ENCODE measurements around the gene SOCS7. TPM values are rescaled to one million over a fixed set of nuclear protein-coding genes. Genes with fewer than 3 reads are reported as not detected.
"Not testable (repeated sequence)": the region's sequence is repeated elsewhere in the genome, so short reads cannot be mapped to it uniquely, and the experiment has no call there.

Gene SOCS7
- total RNA-seq, 4 donors from 2014 or later: 5.9 to 21.8 (median 15.0) TPM

- H3K4me1 ChIP-seq: peaks cover 0 to 24% (median 0%) of the 10 kb centered on the region in 3 donors
- no peaks in the 10 kb centered on the region for H3K27me3 ChIP-seq
- WGBS, 2 donors: 62 to 100% methylated on average over 1 to 3 of the region's 9 CpGs
- H3K4me3 ChIP-seq: no peak overlapping the region
- intact Hi-C loops (cut with DNase I): no loop called here
- no peaks in the 10 kb centered on the region for H3K9me3 ChIP-seq
- no peak for DNase-seq
- H3K36me3 ChIP-seq: no peaks in the 10 kb centered on the region
- no peak for TF ChIP-seq CTCF (IDR thresholded peaks at IDR 0.05)
- TF ChIP-seq POLR2A (IDR thresholded peaks at IDR 0.05): no peak
- H3K27ac ChIP-seq: no peak overlapping the region
Observed at GRCh38 chr17:38435795-38436194, 84.2 kb downstream of the SOCS7 start.

- intact Hi-C loops (cut with DNase I): no loop called here
- no peak overlapping the region for H3K27ac ChIP-seq
- TF ChIP-seq POLR2A (IDR thresholded peaks at IDR 0.05) (no peak), CTCF (IDR thresholded peaks at IDR 0.05) (no peak)
- H3K4me3 ChIP-seq: no peak overlapping the region
- no peak for DNase-seq
- peaks cover 0 to 24% (median 0%) of the 10 kb centered on the region in 3 donors for H3K4me1 ChIP-seq
- 0 to 74% methylated on average over 1 to 4 of the region's 11 CpGs for WGBS, 2 donors
- H3K9me3 ChIP-seq: no peaks in the 10 kb centered on the region
- H3K36me3 ChIP-seq: no peaks in the 10 kb centered on the region
- H3K27me3 ChIP-seq: no peaks in the 10 kb centered on the region
Observed at GRCh38 chr17:38436386-38436785, 84.7 kb downstream of the SOCS7 start.

- H3K9me3 ChIP-seq; DNase-seq; H3K27ac ChIP-seq; H3K36me3 ChIP-seq; H3K4me3 ChIP-seq; H3K27me3 ChIP-seq; intact Hi-C loops (cut with DNase I): not testable (repeated sequence)
- H3K4me1 ChIP-seq: peaks cover 0 to 31% (median 0%) of the 10 kb centered on the region in 3 donors
- 63% methylated on average over 1 of the region's 1 CpG; no CpG with 5 or more reads in 1 of the 2 donors for WGBS, 2 donors
Observed at GRCh38 chr17:38437313-38437712, 85.7 kb downstream of the SOCS7 start.

- 88 to 94% methylated on average over 5 of the region's 5 CpGs for WGBS, 2 donors
- no peak for DNase-seq
- intact Hi-C loops (cut with DNase I): no loop called here
Observed at GRCh38 chr17:38439436-38439835, 87.8 kb downstream of the SOCS7 start.

GRCh38 chr17:38440614-38441397, 89.2 kb downstream of the SOCS7 start:
- H3K27ac ChIP-seq: peak overlapping the region in 2 of 4 donors; percentile 1 to 44
- 72 to 75% methylated on average over 2 to 7 of the region's 16 CpGs for WGBS, 2 donors

More at GRCh38 chr17:38439436-38439835, 87.8 kb downstream of the SOCS7 start:
- Histone ChIP-seq H3K27ac (no peak overlapping the region), H3K27me3 (no peaks in the 10 kb centered on the region), H3K4me3 (no peak overlapping the region), H3K9me3 (no peaks in the 10 kb centered on the region), H3K4me1 (peaks cover 9 to 42% (median 15%) of the 10 kb centered on the region in 3 donors), H3K36me3 (no peaks in the 10 kb centered on the region)
- TF ChIP-seq POLR2A (IDR thresholded peaks at IDR 0.05): no peak
- TF ChIP-seq CTCF (IDR thresholded peaks at IDR 0.05): no peak

More at GRCh38 chr17:38440614-38441397, 89.2 kb downstream of the SOCS7 start:
- no peak overlapping the region for H3K4me3 ChIP-seq
- no peaks in the 10 kb centered on the region for H3K9me3 ChIP-seq
- no peaks in the 10 kb centered on the region for H3K36me3 ChIP-seq
- peaks cover 10 to 45% (median 19%) of the 10 kb centered on the region in 3 donors for H3K4me1 ChIP-seq
- H3K27me3 ChIP-seq: no peaks in the 10 kb centered on the region
- TF ChIP-seq CTCF (IDR thresholded peaks at IDR 0.05) (no peak), POLR2A (IDR thresholded peaks at IDR 0.05) (no peak)
- intact Hi-C loops (cut with DNase I): loop anchor here (5.0 kb wide), 1 partner anchor 36 kb away; no protein-coding TSS in a partner anchor
- no peak for DNase-seq
